ENCODE data around the gene NEK3. TPM values are rescaled to one million over a fixed set of nuclear protein-coding genes. Genes with fewer than 3 reads are reported as not detected.
"Not testable (repeated sequence)": the region's sequence is repeated elsewhere in the genome, so short reads cannot be mapped to it uniquely, and the experiment has no call there.

The NEK3 gene
- polyA plus RNA-seq, 4 donors, result 22.1 to 32.5 (median 27.4) TPM

DNA sequence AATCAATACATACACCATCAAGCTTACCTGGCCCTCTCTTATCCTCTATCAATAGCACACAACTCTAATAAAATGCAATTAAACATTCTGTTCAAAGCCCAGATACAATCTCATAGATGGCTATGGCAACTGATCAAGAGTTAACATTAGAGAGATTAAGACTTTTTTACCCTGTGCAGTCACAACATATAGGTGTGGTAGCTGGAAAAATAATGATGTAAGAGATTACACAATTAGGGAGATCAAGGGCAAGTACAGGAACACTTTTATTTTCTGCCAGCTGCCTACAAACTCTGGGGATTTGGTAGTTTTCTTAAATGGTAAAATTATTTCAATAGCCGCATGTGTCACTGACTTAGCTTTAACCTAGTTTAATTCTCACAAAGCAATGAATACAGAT is 12.3 kb upstream of the NEK3 start:
- DNase-seq (ENCODE audit: low read depth in 4 of 4, low spot score in 3 of 4), result not testable (repeated sequence)

DNA sequence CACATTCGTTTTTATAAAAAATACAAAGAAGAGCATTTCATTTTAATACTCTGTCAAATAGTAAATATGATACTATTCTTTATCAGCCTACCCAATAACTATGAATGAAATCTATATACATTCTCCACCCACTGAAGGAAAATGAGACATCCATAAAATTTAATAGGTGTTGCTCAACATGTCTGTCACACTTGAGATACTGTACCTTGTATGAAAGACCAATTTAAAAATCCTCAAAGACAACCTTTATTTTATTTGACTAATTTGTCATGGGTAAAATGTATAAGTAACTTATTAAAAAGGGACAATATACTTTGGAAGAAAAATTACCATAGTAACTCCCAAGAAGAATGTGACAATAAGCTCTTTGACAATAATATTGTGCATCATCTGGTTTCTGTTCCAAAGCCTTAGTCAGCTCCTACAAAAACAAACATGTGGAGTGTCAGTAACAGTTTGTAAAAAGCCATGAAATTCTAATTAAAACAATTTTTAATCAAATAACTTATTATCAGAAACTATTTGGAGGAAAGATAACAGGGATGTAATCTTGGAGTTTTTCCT is 11.5 kb upstream of the NEK3 start:
- not testable (repeated sequence) for DNase-seq (ENCODE audit: low read depth in 4 of 4, low spot score in 3 of 4)

DNA sequence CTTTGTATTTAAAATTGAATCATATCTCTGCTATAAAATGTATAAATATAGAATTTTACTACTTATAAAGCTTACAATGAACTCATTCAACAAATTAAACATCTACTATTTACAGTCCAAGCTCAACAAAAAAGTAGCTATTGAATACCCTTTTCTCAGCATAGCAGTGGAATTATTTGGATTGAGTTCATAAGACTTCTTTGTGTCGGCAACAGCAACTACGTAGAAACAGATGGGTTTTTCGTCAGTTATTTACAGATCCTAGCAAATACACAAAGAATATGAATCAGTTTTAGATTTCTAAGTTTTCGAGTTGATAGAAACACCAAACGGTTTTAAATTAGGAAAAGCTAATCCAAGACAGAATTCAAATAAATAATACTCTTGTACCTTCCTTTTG is 10.4 kb upstream of the NEK3 start:
- no peak for DNase-seq (ENCODE audit: low read depth in 4 of 4, low spot score in 3 of 4)

DNA sequence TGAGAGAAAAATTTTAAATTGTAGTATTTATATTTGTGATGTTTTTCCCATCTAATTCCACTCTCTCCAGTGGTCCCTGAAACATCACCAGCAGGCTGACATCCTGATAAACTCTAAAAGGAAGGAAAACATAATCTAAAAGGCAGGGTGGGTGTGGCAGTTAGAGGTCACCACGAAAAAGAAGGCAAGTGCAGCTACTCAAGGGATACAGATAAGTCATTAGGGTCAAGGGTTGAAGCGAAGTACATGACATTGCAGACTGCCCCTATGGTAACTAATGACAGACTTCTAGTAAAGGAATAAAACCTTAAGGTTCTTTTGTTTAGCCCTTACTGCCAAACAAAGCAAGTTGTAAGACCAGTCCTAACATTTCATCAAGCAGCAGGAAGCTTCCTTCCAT is 6.0 kb upstream of the NEK3 start:
- no peak for DNase-seq (ENCODE audit: low read depth in 4 of 4, low spot score in 3 of 4)

DNA sequence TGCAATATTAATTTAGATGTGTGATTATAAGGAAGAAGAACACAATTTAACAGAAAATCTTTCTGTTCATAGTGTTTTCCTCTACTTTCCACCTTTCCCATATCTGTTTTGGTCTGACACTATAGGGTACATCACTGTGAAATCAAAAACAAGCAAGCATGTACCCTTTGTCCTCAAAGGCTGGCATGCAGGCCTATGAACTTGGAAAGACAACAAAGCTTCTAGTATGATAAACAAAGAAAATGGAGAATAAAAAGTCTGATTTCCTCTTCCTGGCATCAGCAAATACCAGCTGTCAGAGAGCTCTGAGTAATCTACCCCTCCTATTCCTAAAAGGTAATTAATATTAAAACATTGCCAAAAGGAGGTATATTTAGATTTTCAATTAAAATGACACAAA is 5.6 kb upstream of the NEK3 start:
- DNase-seq (ENCODE audit: low read depth in 4 of 4, low spot score in 3 of 4), result no peak

- DNase-seq (ENCODE audit: low read depth in 4 of 4, low spot score in 3 of 4), result not testable (repeated sequence)
Measured at GRCh38 chr13:52163878-52164277, 4.5 kb upstream of the NEK3 start.

DNA sequence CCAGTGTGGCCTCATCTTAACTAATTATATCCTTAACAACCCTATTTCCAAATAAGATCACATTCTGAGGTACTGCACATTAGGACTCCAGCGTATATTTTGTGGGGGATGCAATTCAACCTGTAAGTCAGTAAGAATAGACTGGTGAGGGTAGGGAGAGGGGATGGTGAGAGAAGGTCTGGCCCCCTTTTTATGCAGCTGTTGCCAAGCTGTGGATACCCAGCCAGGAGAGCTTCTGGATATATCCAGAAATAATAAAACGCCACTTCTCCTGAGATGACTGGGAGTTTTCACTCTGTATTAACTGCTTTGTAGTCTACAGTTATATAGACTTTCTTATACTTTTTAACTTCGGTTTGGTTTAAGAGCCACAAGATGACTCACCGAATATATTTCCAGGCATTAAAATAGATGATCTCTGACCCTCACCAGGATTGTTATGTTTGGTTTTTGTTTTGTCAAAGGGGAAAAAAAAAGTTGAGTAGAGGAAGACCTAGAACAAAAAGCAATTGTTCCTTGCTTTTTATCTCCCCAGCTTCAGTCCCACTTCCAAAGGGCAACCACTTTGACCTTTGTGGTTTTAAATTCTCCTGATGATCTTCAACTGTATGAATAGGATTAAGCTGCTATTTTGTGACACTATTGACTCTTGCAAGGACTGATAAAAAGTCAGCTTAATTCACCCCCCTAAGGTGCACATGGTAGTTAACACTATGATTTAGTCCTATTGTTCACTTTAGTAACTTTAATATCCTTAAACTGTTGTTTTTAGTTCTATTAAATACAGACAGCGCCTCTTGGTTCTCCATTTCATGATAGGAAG is 3.1 kb upstream of the NEK3 start:
- no peak for DNase-seq (ENCODE audit: low read depth in 4 of 4, low spot score in 3 of 4)

GRCh38 chr13:52161181-52161646 is 1.8 kb upstream of the NEK3 start:
- peak in 1 of 4 donors; percentile 8 for DNase-seq (ENCODE audit: low read depth in 4 of 4, low spot score in 3 of 4)

DNA sequence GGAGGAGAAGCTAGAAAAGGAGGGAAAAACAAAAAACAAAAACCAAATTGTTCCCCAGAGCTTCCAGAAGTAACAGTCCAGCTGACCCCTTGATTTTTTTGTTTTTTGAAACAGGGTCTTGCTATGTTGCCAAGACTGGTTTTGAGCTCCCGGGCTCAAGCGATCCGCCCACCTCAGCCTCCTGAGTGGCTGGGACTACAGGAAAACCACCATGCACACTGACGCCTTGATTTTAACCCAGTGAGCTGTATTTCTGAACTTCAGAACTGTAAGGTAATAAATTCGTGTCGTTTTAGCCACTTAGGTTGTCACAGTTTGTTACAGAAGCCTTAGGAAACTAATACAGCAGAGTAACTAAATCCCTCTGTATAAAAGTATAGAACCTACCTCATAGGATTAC is 1.1 kb upstream of the NEK3 start:
- DNase-seq (ENCODE audit: low read depth in 4 of 4, low spot score in 3 of 4), result peak in 1 of 4 donors; percentile 4

- DNase-seq (ENCODE audit: low read depth in 4 of 4, low spot score in 3 of 4), result no peak
Measured at GRCh38 chr13:52160053-52160452, 656 bp upstream of the NEK3 start.

DNA sequence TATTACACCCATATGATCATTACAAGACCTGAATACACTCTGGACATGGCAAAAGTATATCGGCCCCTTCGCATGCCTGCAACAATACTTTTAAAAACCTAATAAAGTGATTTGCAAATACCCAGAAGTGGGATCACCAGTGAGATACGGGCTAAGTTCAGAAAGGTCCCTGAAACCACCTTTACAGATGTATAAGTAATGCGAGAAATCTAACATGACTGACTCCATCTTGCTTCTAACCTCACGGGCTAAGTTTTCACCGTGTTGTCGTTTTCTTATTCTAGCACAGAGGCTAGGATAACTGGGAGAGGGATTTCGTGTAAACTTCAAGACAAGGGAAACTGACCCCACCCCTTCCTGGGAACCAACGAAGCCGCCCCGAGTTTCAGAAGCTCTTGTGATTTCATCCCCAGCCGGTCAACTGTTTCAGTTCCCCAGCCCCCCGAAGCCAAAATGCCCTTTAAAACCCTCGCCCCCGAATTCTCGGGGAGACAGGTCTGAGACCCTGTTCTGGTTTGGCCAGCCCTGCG is 703 bp downstream of the NEK3 start:
- peak in 1 of 4 donors; percentile 42 for DNase-seq (ENCODE audit: low read depth in 4 of 4, low spot score in 3 of 4)

DNA sequence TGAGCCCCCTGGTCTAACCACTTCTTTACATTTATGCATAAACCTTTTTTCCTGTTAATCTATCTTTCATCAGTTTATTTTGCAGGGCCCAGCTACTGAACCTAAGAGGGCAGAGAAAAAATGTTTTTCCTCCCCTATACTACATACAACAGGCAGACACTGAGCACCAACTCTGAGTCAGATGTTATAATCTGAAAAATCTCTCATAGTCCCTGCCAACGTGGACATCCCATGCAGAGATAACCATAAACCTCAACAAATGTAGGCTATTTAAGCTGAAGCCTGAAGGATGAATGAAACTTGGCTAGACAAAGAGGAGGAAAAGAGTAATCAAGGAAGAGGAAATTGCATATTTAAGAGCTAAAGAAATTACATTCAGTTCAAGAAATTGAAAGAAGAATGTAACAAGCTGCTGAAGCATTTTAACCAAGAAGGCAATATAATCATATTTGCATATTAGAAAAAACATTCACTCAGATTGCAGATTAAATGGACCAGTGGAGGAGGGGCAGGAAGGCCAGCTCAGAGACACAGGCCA is 2.6 kb downstream of the NEK3 start:
- no peak for DNase-seq (ENCODE audit: low read depth in 4 of 4, low spot score in 3 of 4)

DNA sequence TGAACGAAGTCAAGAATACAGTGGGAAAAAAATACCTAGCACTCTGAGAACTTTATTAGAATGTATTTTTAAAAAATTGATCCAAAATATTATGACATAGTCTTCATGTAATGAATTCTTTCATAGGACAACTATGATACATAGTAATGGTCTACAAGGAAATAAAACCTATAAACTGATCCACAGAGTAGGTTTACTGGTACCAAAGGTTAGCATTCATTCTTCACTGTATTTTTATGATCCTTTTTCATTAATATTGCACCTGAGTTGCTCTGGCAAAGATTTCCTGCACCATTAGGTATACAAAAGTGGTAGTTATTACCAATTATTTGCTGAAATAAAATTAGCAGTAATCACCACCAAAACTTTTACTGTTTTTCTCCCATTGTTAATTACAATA is 4.2 kb downstream of the NEK3 start:
- DNase-seq (ENCODE audit: low read depth in 4 of 4, low spot score in 3 of 4), result no peak

DNA sequence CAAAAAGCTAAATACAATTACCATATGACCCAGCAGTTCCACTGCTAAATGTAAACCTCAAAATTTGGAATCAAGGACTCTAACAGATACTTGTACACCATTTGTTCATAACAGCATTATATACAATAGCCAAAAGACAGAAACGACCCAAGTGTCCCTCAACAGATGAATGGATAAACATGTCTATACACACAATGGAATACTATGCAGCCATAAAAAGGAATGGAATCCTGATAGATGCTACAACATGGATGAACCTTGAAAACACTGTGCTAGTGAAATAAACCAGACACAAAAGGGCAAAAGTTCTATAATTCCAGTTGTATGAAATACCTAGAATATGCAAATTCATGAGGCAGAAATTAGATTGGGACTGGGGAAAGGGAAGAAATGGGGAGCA is 12.2 kb downstream of the NEK3 start:
- no peak for DNase-seq (ENCODE audit: low read depth in 4 of 4, low spot score in 3 of 4)

DNA sequence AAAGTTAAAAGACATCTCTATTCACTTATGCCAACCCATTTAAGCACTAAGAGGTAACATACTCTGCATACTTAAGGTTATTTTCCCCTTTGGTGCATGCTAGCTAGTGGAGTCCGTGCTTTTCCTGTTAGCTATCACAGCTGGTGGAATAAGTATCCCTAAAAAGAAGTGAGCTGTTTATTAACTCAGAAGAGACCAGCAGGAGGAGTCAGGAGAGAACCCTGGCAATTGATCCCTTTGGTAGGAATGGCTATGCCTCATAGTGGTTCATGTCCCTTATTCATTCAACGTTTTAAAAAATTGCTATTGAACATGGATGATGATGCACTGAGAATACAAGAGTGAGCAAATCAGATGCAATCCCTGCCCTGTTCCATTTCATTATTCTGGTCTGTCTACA is 18.1 kb downstream of the NEK3 start:
- DNase-seq (ENCODE audit: low read depth in 4 of 4, low spot score in 3 of 4), result no peak

DNA sequence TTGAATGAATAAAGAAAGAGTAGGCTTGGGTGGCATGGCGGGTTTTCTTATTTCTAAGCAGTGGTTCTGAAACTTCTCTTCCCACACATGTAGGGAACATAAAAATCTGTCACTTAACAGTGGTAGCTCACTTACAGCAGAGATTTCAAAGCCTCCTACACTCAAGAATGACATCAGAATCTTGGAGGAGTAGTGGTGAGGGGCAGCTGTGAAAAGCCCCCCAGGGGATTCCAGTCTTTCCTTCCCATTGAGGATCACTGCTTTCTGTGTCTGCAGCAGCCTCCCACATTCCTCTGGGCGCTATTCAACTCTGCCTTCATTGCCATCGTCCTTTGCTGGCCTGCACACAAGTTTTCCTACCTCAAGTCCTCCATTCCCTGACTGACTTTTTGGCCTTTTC is 21.9 kb downstream of the NEK3 start:
- no peak for DNase-seq (ENCODE audit: low read depth in 4 of 4, low spot score in 3 of 4)

- no peak for DNase-seq (ENCODE audit: low read depth in 4 of 4, low spot score in 3 of 4)
Measured at GRCh38 chr13:52136763-52137162, 22.6 kb downstream of the NEK3 start.

- DNase-seq (ENCODE audit: low read depth in 4 of 4, low spot score in 3 of 4), result no peak
Measured at GRCh38 chr13:52130641-52131040, 28.8 kb downstream of the NEK3 start.

DNA sequence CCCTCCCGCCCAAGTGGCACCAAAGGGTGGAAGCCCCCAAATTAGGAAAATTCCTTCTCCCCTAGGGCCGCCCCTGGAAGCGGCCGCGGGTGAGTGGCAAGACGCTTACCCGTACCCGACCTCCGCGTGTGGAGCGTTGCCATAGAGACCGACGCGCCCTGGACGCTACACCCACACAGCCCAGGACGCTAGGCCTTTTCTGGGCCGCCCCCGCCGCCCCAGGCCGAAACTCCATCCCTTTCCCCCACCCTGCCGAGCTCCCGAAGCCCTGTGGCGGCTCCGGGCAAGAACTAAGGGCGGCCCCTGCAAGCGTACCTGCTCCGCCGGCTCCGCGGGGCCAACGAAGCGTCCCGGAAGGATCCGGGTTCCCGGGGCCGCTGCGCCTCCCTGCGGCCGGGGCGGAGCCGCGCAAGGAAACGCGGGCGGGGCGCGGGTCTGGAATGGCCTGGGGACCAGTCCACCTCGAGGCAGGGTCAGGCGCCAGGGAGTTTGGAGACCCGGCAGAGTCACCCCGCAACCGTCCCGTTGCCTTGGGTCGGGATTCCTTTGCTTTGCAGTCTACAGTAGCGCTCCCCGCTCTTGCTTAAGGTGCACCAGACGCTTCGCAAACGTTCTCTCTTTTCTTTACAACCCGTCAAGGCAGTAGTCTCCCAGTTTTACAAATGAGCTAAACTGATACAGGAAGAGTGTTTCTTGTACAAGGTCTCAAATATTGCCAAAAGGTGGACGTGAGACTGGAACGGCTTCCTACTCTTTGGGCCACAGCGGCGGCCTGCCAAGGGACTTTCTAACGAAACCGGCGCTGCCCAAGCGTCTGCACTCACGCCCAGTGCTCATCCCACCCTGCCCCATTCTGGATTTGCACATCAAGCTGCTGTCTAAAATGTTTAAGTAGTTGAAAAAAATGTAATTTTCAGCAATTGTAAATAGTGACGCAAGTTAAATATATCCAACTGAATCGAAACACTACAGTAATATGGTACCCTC is 30.4 kb downstream of the NEK3 start, which contains the start of gene NEK5:
NEK5 (minus strand) TSS at position 360 of the 987 bp plus-strand sequence. CDS start 1,591 bp downstream, outside the sequence.
- peak in 3 of 4 donors; percentile 33 to 61 (median 52) for DNase-seq (ENCODE audit: low read depth in 4 of 4, low spot score in 3 of 4)

Measured in right renal pelvis (tissue), 4 donors.